HG02798 (cell line): ENCODE measurements around the gene TMEM247.
"Not testable (repeated sequence)": the region's sequence is repeated elsewhere in the genome, so short reads cannot be mapped to it uniquely, and the experiment has no call there.

ENCODE experiments used
- ATAC-seq: cut with Tn5 transposase; IDR thresholded peaks from one replicate; pipeline ENCODE4 v1.9.1; 2021; ENCODE audit warnings: mild to moderate bottlenecking; ENCODE audit not compliant: unreplicated experiment, poor library complexity

Gene TMEM247

DNA sequence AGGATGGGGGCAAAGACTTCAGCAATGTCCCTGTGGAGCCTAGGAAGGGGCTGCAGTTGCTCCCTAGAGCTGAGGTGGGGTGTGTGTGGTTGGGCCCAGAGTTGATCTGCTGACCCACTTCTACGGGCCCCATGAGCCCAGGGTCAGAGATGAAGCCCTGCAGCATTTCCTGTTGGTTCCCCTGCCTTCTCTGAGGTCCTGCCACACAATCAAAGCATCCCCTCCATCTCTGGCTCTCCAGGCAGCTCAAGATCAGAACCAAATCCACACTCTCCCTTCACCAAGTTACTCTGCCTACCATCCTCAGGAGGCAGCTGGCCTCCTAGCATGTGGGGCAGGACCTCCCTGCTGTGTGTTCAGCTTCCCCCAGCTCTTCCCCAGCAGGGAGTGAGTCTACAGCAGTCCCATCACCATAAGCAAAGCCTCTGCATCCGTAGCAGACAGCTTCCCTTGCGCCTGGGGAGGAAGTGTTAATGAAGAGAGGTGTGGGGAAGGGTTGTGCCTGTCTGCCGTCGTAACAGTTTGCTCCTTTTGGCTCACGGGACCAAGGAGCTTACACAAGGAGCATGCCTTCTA lies 26.9 kb downstream of the TMEM247 start:
- ATAC-seq = no peak

DNA sequence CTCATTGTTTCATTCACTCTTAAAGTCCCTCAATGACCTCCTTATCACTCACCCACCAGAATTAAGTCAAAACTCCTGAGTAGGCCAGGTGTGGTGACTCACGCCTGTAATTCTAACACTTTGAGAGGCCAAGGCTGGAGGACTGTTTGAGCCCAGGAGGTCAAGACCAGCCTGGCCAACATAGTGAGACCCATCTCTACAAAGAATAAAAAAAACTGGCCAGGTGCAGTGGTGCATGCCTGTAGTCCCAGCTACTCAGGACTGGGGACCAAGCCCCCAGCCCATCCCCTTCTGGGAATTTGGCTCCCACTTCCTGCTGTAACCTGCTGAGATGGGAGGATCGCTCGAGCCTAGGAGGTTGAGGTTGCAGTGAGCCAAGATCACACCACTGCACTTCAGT lies 28.9 kb downstream of the TMEM247 start:
- no peak for ATAC-seq

DNA sequence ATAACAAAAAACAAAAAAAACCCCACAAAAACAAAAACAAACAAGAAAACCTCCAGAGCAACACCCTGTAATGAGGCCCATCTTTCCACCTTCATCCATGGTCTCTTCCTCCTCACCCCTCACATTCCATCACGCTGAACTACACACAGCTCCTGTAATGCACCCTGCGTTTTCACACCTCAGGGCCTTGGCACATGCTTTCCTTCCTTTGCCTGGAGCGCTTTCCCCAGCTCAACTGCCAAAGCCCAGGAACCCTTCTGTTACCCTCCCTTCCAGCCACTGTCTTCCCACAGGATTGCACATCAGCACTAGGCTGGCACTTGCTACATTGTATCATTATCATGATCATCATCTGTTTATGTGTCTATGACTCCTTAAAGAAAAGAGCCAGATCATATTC lies 29.4 kb downstream of the TMEM247 start:
- no peak for ATAC-seq

DNA sequence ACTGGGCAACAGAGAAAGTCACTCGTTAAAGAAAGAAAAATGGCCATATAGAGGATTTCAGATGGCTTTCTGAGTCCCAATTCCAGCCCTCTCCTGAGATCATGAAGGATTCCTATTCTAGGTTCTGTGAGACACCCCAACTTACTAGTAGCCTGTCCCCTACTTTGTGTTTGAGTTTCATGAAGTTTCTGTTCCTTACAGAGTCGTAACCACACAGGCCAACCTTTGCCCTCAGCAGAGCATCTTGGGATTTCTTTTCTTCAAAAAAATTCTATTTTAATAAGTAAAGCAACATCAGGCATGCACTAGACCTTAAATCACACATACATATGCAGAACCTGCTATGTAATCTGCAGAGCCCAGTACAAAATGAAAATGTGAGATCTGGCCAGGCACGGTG lies 30.4 kb downstream of the TMEM247 start:
- no peak for ATAC-seq

DNA sequence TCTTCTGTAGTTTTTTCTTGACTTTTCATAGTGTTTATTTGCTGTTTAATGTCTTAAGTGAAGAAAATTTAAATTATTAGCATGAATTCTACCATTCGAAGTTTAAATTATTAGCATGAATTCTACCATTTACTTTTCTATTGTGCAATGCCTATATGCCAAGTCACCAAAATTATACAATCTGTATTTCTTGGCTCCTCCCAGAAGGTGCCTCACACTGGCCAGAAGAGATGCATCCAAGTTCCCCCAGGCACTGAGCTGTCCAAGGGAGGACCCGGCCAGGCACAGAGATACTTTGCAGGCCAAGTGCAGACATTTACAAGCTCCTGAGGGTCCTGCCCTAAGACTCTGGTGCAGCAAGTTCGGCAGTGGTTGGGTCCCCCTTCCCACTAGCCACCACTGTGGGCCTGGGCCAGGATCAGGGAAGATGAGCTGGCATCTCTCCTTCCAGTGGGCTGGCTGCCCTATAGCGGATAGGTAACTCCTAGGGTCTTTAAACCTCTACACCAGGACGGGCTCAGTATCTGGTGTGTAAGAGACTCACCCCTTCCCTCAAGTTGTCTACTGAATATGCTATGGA lies 31.3 kb downstream of the TMEM247 start:
- ATAC-seq = no peak

DNA sequence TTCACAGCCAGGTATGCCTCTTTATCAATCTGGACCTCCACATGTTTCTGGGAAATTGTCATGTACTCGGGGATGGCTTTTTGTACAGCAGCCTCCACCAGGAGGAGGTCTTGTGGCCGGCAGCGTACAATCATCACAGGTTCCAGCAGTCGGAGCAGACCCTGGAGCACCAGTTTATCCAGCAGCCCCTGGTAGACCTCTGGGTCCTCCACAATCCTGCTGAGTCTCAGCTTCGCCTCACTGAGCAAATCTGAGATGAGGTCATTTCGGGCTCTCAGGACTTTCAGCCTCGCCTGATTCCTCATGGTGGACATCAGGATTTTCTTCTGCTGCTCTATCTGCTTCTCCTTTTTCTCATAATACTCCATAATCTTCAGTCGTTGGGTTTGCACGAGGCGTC lies 32.8 kb downstream of the TMEM247 start:
- ATAC-seq = no peak

DNA sequence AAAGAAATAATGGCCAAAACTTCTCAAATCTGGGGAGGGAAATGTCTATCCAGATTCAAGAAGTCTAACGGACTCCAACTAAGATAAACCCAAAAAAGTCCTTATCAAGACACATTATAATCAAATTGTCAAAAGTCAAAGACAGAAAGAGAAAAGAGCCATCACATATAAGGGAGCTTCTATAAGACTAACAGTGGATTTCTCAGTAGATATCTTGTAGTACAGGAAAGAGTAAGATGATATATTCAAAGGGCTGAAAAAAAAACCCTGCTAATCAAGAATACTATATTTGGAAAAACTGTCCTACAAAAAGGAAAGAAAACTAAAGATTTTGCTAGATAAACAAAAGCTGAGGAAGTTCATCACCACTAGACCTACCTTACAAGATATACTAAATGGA lies 35.4 kb downstream of the TMEM247 start:
- ATAC-seq = no peak

DNA sequence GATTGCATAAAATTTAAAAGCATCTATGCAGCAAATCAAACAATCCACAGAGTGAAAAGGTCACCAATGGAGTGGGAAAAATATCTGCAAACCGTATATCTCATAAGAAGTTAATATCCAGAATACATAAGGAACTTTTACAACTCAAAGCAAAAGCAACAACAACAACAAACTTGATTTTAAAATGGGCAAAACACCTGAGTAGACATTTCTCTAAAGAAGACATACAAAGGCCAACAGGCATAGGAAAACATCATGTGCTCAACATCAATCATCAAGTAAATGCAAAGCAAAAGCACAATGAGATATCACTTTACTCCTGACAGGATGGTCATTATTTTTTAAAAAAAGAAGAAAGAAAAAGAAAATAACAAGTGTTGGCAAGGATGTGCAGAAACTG lies 38.1 kb downstream of the TMEM247 start:
- no peak for ATAC-seq

DNA sequence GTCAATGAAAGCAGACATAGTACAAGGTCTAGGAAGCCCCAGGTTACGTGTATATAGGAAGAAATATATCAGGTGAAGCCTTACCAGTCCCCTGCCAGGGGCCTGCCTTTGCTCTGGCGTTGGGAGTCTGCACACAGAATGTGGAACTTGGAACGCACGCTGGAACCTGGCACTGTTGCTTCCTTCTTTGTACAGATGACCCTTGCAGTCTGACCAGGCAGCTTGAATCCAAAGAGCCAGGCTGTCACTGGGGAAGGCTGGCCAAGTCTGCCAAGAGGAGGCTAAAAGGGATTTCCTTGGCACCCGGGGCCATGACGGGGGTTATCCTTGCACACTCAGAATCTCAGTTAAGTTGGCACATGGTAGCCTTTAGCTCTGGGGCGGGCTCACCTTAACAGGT lies 39.5 kb downstream of the TMEM247 start:
- ATAC-seq = no peak

DNA sequence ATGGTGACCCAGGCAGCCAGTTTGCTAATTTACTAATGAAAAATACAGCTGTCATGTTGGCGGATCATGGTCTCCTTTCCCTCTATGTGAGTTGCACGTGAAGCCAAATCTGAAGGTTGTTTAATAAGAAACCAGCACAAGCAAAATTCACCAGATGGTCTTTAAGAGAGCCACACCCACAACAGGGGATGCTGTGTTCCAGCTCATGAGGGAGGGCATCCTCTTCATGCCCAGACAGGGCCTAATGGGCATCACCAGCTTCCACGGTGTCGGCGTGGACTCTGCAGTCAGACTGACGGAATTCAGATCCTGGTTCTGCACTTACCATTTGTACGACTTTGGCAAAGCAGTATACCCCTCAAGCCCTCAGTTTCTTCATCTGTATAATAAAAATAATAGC lies 39.9 kb downstream of the TMEM247 start:
- no peak for ATAC-seq

DNA sequence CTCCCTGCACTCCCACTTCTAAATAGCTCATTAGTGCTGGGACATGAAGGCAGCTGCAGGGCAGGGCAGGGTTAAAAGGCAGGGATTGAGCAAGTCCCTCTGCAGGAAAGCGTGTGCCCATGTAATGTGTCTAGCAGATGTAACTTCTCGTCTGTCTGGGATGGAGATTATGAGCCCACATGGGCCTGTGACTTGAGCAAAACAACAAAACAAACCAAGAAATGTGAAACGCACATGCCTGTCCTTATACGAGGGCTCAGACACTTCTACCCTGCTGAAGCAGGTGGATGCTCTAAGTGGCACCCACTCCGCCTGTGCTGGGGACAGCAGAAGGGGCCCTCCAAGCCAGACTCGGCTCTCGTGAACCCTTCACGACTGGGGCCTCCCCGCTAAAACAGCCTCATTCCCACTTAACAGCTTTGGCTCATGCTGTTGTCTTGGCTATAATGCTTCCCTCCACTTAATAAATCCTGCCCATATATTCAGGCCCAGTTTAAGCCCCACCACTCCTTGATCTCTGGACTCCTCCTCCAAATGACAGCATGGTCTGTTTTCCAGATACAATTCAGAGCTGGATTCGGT lies 40.9 kb downstream of the TMEM247 start:
- no peak for ATAC-seq

DNA sequence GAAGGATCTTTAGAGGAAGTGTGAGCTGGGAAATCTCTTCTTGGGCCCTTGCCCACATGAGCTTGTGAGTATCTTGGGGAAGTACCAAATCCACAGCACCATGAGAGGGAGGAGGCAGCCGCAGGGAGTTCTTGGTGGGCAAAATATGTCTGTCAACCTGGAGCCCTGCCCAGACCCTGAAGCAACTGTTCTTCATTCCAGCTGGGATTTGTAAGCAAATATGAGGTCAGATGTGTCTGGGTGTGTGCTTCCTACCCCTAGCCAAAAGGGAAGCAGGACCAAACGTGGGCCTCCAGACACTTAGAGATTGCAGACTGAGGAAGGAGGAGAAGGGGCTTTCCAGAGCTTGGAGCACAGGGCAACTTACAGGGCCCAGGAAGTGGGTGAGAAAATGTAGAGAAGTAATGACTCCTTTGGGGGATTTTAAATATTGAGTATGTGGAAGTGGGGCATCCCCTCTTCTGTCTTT lies 41.9 kb downstream of the TMEM247 start:
- ATAC-seq = no peak

DNA sequence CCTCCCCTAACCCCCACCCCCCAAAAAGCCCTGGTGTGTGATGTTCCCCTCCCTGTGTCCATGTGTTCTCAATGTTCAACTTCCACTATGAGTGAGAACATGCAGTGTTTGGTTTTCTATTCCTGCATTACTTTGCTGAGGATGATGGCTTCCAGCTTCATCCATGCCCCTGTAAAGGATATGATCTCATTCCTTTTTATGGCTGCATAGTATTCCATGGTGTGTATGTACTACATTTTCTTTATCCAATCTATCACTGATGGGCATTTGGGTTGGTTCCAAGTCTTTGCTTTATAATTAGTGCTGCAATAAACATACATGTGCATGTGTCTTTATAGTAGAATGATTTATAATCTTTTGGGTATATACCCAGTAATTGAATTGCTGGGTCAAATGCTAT lies 43.0 kb downstream of the TMEM247 start:
- not testable (repeated sequence) for ATAC-seq

DNA sequence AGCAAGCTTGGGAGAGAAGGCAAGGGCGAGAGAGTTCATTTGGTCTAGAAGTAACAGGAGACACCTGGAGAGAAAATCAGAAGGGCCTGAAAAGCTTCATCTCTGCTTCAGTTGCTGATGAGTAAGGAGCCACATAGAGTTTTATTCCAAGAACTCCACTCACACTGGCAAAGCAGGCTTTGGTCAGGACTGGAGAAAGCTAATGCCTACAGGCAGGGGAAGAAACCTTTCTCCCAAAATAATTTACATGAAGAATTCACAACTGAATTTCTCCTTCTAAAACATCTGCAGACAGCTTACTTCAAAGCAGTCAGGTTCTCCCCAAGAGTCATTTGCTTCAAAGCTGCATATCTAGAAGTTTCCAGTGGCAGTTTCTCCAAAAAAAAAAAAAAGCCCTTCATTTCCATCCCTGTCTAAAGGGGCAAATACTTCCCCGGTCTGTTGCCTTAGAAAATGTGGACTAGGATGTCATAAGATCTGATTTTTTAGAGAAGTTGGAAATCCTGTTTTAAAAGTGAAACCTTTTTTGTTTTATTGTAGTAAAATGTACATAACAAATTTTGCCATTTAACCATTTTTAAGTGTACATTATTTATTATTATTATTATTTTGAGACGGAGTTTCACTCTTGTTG lies 46.3 kb downstream of the TMEM247 start:
- ATAC-seq = no peak

DNA sequence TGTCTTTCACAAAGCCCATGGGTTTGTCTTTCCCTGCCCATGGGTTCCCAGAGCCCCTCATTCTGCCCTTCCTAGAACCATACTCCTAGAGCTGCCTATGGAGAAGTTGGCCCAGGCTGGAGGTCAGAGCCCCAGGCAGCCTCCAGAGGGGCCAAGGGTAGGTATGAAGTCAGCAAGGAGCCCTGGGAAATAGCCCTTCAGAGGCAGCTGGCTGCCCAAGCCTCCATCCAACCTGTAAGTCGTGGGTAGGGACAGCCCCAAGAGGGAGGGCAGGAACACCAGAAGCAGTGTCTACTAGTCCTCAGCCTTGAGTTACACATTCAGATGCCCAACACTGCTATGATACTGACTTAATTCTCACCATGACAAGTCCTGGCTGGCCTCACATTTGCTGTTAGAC lies 49.5 kb downstream of the TMEM247 start:
- no peak for ATAC-seq

DNA sequence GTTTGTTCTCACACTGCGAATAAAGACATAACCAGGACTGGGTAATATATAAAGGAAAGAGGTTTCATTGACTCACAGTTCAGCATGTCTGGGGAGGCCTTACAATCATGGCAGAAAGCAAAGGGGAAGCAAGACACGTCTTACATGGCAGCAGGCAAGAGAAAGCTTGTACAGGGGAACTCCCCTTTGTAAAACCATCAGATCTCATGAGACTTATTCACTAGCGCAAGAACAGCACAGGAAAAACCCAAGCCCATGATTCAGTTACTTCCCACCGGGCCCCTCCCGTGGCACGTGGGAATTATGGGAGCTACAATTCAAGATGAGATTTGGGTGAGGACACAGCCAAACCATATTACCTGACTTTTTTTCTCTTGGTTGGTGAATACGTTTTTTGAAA lies 51.3 kb downstream of the TMEM247 start:
- ATAC-seq = no peak

DNA sequence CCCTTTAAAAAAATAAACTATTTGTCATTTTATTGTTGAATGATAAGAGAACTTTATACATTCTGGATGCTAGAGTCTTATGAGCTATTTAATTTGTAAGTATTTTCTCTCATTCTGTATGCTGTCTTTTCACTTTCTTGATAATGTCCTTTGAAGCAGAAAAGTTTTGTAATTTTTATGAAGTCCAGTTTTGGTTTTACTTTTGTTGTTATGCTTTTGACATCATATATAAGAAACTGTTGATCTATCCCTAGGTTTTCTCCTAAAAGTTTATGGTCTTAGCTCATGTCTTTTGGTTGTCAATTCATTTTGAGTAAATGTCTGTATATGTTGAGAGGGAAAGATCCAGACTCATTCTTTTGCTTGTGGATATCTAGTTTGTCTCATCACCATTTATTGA lies 52.5 kb downstream of the TMEM247 start:
- no peak for ATAC-seq
